ENCODE measurements around the gene APMAP. TPM values are rescaled to one million over a fixed set of nuclear protein-coding genes. Genes with fewer than 3 reads are reported as not detected.

APMAP gene
- total RNA-seq, 1 donor from 2014 or later = 29.7 TPM

DNA sequence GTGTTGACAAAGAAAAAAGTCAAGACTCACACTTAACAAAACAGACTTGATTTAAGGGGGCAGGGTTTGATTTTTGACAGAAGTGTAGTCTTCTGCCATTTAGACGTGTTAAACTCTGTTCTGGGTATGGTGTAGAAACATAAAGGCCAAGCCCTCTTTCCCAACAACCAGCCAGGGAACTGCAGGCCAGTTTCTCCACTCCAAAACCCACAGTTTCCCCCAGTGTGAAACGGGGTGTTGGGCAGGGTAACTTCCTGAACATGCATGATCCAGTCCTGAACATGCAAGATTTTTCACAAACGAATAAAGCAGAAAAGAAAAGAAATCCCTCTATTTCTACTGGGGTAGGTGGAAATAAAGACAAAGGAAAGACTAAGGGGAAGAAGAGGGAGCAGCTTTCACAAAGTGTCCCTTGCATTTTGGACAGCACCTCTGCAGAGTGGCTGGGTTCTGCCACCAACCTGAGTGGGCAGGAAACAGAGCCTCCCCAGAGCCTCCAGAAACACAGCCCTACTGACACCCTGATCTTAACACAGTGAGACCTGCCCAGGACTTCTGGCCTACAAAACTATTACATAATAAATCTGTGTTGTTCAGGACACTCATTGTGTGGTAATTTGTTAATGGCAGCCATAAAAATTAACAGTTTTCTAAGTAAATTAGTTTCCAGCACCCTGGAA, 7.5 kb downstream of the APMAP start:
- H3K9me3 ChIP-seq = no peaks in the 10 kb centered on the region
- intact Hi-C loops (cut with DNase I) = no loop called here
- H3K27ac ChIP-seq = no peak overlapping the region
- H3K27me3 ChIP-seq = no peaks in the 10 kb centered on the region
- H3K4me3 ChIP-seq = no peak overlapping the region
- H3K36me3 ChIP-seq = peaks cover 0 to 19% of the 10 kb centered on the region in 2 donors
- DNase-seq (ENCODE audit: extremely low spot score in 2 of 2) = peak in 1 of 2 donors; percentile 58
- no peaks in the 10 kb centered on the region for H3K4me1 ChIP-seq
- TF ChIP-seq, protein P1, sequence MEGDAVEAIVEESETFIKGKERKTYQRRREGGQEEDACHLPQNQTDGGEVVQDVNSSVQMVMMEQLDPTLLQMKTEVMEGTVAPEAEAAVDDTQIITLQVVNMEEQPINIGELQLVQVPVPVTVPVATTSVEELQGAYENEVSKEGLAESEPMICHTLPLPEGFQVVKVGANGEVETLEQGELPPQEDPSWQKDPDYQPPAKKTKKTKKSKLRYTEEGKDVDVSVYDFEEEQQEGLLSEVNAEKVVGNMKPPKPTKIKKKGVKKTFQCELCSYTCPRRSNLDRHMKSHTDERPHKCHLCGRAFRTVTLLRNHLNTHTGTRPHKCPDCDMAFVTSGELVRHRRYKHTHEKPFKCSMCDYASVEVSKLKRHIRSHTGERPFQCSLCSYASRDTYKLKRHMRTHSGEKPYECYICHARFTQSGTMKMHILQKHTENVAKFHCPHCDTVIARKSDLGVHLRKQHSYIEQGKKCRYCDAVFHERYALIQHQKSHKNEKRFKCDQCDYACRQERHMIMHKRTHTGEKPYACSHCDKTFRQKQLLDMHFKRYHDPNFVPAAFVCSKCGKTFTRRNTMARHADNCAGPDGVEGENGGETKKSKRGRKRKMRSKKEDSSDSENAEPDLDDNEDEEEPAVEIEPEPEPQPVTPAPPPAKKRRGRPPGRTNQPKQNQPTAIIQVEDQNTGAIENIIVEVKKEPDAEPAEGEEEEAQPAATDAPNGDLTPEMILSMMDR (IDR thresholded peaks at IDR 0.05) = no peak
- TF ChIP-seq POLR2AphosphoS5 (IDR thresholded peaks at IDR 0.05; ENCODE audit: insufficient read depth in 1 of 2, low read depth in 1 of 2) (no peak), POLR2A (IDR thresholded peaks at IDR 0.05) (no peak)

DNA sequence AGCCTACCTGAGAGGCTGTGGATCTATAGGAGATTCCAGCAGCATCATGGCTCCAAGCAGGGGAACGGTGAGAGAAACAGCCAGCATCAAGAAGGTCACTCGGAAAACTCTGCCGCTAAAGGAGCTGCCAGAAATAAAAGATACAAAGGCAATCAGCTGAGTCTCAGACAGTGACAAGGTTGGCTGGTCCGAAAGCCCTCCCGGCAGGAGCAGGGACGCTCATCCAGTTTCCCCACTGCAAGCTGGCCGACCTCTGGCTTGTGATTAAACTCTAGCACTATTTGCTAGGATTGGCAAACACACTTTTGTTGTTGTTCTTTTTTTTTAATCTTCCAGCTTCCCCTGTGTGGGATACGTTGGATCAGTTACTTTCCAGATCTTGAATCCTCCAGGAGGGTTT, 8.7 kb downstream of the APMAP start:
- H3K4me1 ChIP-seq = no peaks in the 10 kb centered on the region
- no peak overlapping the region for H3K4me3 ChIP-seq
- no peak overlapping the region for H3K27ac ChIP-seq
- TF ChIP-seq POLR2AphosphoS5 (IDR thresholded peaks at IDR 0.05; ENCODE audit: insufficient read depth in 1 of 2, low read depth in 1 of 2) = no peak
- TF ChIP-seq, protein P1 (IDR thresholded peaks at IDR 0.05) = no peak
- TF ChIP-seq POLR2A (IDR thresholded peaks at IDR 0.05) = no peak
- intact Hi-C loops (cut with DNase I) = no loop called here
- no peaks in the 10 kb centered on the region for H3K27me3 ChIP-seq
- H3K9me3 ChIP-seq = no peaks in the 10 kb centered on the region
- DNase-seq (ENCODE audit: extremely low spot score in 2 of 2) = no peak
- H3K36me3 ChIP-seq = peaks cover 0 to 22% of the 10 kb centered on the region in 2 donors

DNA sequence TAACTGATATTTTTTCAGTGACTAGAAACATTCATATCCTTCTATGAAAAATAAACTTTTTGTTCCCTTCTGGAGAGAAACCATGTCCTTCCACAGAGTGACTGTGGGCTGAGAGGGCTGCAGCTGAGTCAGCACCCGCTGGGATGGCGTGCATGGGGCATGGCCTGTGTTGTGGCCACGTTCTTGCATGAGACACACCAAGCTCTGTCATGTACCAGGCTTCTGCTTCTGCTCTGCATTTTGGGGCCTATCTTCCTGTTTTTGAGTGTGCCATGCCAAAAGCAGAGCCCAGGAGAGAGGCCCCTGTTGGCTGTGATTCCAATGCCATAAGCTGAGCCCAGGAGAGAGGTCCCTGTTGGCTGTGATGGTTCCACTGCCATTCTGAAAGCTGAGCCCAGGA, 10.8 kb downstream of the APMAP start:
- no peaks in the 10 kb centered on the region for H3K4me1 ChIP-seq
- TF ChIP-seq POLR2AphosphoS5 (IDR thresholded peaks at IDR 0.05; ENCODE audit: insufficient read depth in 1 of 2, low read depth in 1 of 2) (no peak), POLR2A (IDR thresholded peaks at IDR 0.05) (no peak)
- TF ChIP-seq, protein P1 (IDR thresholded peaks at IDR 0.05) = no peak
- H3K9me3 ChIP-seq = no peaks in the 10 kb centered on the region
- no peaks in the 10 kb centered on the region for H3K27me3 ChIP-seq
- H3K36me3 ChIP-seq = peaks cover 0 to 27% of the 10 kb centered on the region in 2 donors
- H3K4me3 ChIP-seq = no peak overlapping the region
- DNase-seq (ENCODE audit: extremely low spot score in 2 of 2) = peak in 1 of 2 donors; percentile 75
- H3K27ac ChIP-seq = no peak overlapping the region
- intact Hi-C loops (cut with DNase I) = no loop called here

DNA sequence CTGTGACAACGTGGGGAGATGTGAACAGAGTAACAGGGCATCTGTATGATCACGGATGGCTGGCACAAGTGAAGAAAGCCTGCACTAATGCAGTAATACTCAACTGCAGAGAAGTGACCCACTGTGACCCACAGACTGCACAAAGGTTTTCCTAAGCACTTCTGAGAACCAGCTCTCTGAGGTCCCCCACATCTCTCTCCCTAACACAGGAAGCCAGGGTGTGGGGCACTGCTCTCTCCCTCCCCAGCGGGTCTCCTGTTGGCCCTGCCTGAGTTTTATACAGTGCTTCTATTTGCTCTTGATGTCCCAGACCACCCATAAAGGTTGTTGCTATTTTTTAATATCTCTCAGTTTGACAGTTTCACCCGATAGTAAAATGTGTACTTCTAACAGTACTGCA, 11.3 kb downstream of the APMAP start:
- no peak overlapping the region for H3K4me3 ChIP-seq
- no peaks in the 10 kb centered on the region for H3K4me1 ChIP-seq
- peak in 1 of 2 donors; percentile 37 for DNase-seq (ENCODE audit: extremely low spot score in 2 of 2)
- H3K36me3 ChIP-seq = peaks cover 0 to 32% of the 10 kb centered on the region in 2 donors
- no peaks in the 10 kb centered on the region for H3K27me3 ChIP-seq
- intact Hi-C loops (cut with DNase I) = no loop called here
- H3K27ac ChIP-seq = no peak overlapping the region
- H3K9me3 ChIP-seq = no peaks in the 10 kb centered on the region
- TF ChIP-seq, protein P1 (IDR thresholded peaks at IDR 0.05) = no peak
- TF ChIP-seq POLR2AphosphoS5 (IDR thresholded peaks at IDR 0.05; ENCODE audit: insufficient read depth in 1 of 2, low read depth in 1 of 2) (no peak), POLR2A (IDR thresholded peaks at IDR 0.05) (no peak)

DNA sequence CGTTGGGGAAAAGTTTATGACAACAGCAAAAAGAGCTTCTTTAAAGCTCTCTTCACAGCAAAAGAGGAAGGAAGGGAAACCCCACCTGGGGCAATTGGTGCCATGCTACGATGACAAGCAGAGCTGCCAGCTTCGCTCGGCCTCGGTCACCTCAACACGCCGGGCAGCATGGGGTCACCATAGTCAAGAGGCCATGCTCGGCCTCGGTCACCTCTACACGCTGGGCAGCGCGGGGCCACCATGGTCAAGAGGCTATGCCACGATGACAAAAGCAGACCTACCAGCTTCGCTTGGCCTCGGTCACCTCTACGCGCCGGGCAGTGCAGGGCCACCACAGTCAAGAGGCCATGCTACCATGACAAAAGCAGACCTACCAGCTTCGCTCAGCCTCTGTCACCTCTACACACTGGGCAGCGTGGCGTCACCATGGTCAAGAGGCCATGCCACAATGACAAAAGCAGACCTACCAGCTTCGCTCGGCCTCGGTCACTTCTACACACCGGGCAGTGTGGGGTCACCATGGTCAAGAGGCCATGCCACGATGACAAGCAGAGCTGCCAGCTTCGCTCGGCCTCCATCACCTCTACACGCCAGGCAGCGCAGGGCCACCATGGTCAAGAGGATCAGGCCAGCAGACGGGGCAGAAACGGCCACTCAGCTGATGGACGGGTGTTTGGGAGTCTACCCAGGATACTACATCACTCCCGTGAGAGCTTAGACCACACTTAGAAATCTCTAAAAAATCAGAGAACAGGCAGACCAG, 12.1 kb downstream of the APMAP start:
- intact Hi-C loops (cut with DNase I) = no loop called here
- Histone ChIP-seq H3K27me3 (no peaks in the 10 kb centered on the region), H3K27ac (no peak overlapping the region), H3K36me3 (peaks cover 0 to 40% of the 10 kb centered on the region in 2 donors), H3K4me3 (no peak overlapping the region), H3K9me3 (no peaks in the 10 kb centered on the region), H3K4me1 (no peaks in the 10 kb centered on the region)
- peak in 1 of 2 donors; percentile 69 for DNase-seq (ENCODE audit: extremely low spot score in 2 of 2)
- TF ChIP-seq POLR2A (IDR thresholded peaks at IDR 0.05) (no peak), POLR2AphosphoS5 (IDR thresholded peaks at IDR 0.05; ENCODE audit: insufficient read depth in 1 of 2, low read depth in 1 of 2) (no peak)
- TF ChIP-seq, protein P1 (IDR thresholded peaks at IDR 0.05) = no peak
